ENCODE measurements around the gene C17orf107.

- no peak for TF ChIP-seq CTCF (conservative IDR thresholded peaks at IDR 0.05; ENCODE audit: low read depth, low read length)
- no peak for TF ChIP-seq EZH2 (IDR thresholded peaks at IDR 0.05; ENCODE audit: borderline replicate concordance, low read depth, low read length, poor library complexity, severe bottlenecking)
Observed at GRCh38 chr17:4872786-4873185, 26.6 kb upstream of the C17orf107 start.
